Myocyte (in vitro differentiated cells): ENCODE data around the gene RAB7B. TPM values are rescaled to one million over a fixed set of nuclear protein-coding genes. Genes with fewer than 3 reads are reported as not detected.

Source experiments
- DNase-seq: peaks from one replicate; pipeline ENCODE4 v3.0.0-alpha.2; 2012; ENCODE audit warnings: low read depth
- total RNA-seq: library from RNA; depleted of rRNA; stranded (reverse); fragments of >200 nt; gene quantifications from 2 replicates; pipeline ENCODE4 v1.2.3, GENCODE V29; 2014

The RAB7B gene
- total RNA-seq, 1 donor from 2014 or later: 9.0 TPM

GRCh38 chr1:205975387-205975998 lies 27.7 kb downstream of the RAB7B start:
- DNase-seq: no peak

- DNase-seq: no peak
Measured at GRCh38 chr1:205974712-205975111, 28.5 kb downstream of the RAB7B start.

- no peak for DNase-seq
Measured at GRCh38 chr1:205973377-205974232, 29.6 kb downstream of the RAB7B start.

- no peak for DNase-seq
Measured at GRCh38 chr1:205972491-205973168, 30.6 kb downstream of the RAB7B start.

GRCh38 chr1:205972081-205972480 lies 31.1 kb downstream of the RAB7B start:
- no peak for DNase-seq

GRCh38 chr1:205971082-205971481 lies 32.1 kb downstream of the RAB7B start:
- peak; percentile 76 for DNase-seq

- DNase-seq: no peak
Measured at GRCh38 chr1:205970486-205970885, 32.7 kb downstream of the RAB7B start.

GRCh38 chr1:205969229-205969628 lies 34.0 kb downstream of the RAB7B start:
- DNase-seq: no peak

- DNase-seq: no peak
Measured at GRCh38 chr1:205967554-205968335, 35.5 kb downstream of the RAB7B start.

GRCh38 chr1:205965036-205965884 lies 37.9 kb downstream of the RAB7B start:
- no peak for DNase-seq

- DNase-seq: no peak
Measured at GRCh38 chr1:205963352-205964155, 39.6 kb downstream of the RAB7B start.

- DNase-seq: no peak
Measured at GRCh38 chr1:205962821-205963221, 40.4 kb downstream of the RAB7B start.

GRCh38 chr1:205961991-205962820 lies 41.0 kb downstream of the RAB7B start:
- no peak for DNase-seq

GRCh38 chr1:205961405-205961804 lies 41.8 kb downstream of the RAB7B start:
- DNase-seq: no peak

GRCh38 chr1:205959789-205960188 lies 43.4 kb downstream of the RAB7B start:
- DNase-seq: no peak

GRCh38 chr1:205955499-205955898 lies 47.7 kb downstream of the RAB7B start:
- no peak for DNase-seq

- DNase-seq: no peak
Measured at GRCh38 chr1:205954819-205955404, 48.3 kb downstream of the RAB7B start.

- no peak for DNase-seq
Measured at GRCh38 chr1:205951746-205952145, 51.4 kb downstream of the RAB7B start.
